Psoas muscle (tissue), 8 donors: ENCODE measurements around the gene CILP2. TPM values are rescaled to one million over a fixed set of nuclear protein-coding genes. Genes with fewer than 3 reads are reported as not detected.

Source experiments
- ATAC-seq, 4 donors: fragments of 200-7000 bp; cut with Tn5 transposase; one replicate each; pipeline ENCODE4 v1.9.1; 2020; ENCODE audit warnings: moderate library complexity in 3 of 4, mild to moderate bottlenecking in 2 of 4
- DNase-seq, 2 donors: peaks; one replicate each; pipeline ENCODE4 v3.0.0-alpha.2; 2020
- H3K27ac ChIP-seq: fragments of 200-600 bp; one replicate; pipeline ENCODE4 v1.8.0; 2022
- H3K27me3 ChIP-seq, 3 donors: fragments of 200-600 bp in 1 of 3; one replicate each; pipeline versions ENCODE4 v1.6.1 to v1.8.0; 2013 to 2022; ENCODE audit warnings: low read length in 2 of 3, mild to moderate bottlenecking in 2 of 3, moderate library complexity in 1 of 3; ENCODE audit not compliant: insufficient read depth in 3 of 3
- H3K36me3 ChIP-seq, 2 donors: fragments of 200-600 bp in 1 of 2; one replicate each; pipeline versions ENCODE4 v1.6.1 to v1.8.0; 2013 to 2022; ENCODE audit warnings: low read depth in 1 of 2, mild to moderate bottlenecking in 1 of 2, moderate library complexity in 1 of 2; ENCODE audit not compliant: insufficient read depth in 1 of 2
- H3K4me1 ChIP-seq: fragments of 200-600 bp; one replicate; pipeline ENCODE4 v1.8.0; 2022
- H3K4me3 ChIP-seq: fragments of 200-600 bp; one replicate; pipeline ENCODE4 v1.8.0; 2022; ENCODE audit warnings: mild to moderate bottlenecking
- H3K9me3 ChIP-seq: fragments of 200-600 bp; one replicate; pipeline ENCODE4 v1.8.0; 2022
- WGBS, 3 donors: extraction: QIAGEN DNeasy Blood & Tissue Kit; methylation state at CpG; one replicate each; pipeline versions ENCODE4 v1.1.6 to v1.1.7; 2013; 5-methylcytosine and 5-hydroxymethylcytosine counted together
- intact Hi-C, 2 donors: fragments of 100-400 bp; cut with DNase I; formaldehyde crosslinking; loops; one replicate each; pipeline versions ENCODE4 v1.11.0 to v1.14.2; 2022
- polyA plus RNA-seq, 3 donors: library from polyadenylated mRNA; stranded (reverse); fragments of 200-250 nt; gene quantifications; one replicate each; pipeline ENCODE4 v1.2.3, GENCODE V29; 2013
- total RNA-seq, 4 donors: library from RNA; stranded (reverse); fragmentation: NEBNext Ultra II Directional in 2 of 4; extraction: Animal tissue kit (Norgen Biotek cat#: 25700) in 2 of 4; gene quantifications; one replicate each; pipeline versions ENCODE4 v1.2.1 to v1.2.4, GENCODE V29; 2021 to 2023
- TF ChIP-seq, protein P1 (sequence below): fragments of 200-600 bp; IDR thresholded peaks from one replicate; pipeline ENCODE4 v1.8.0; 2022; ENCODE audit warnings: antibody characterized with exemption
- donor health status: healthy with polysubstance abuse.
- donor health status: DM: no; HTN: no; CAD: no; lungs with moderate emphysema.
- donor health status: Bipolar disorder and iron deficiency.
- donor health status: healthy.
- donor health status: DM: yes; HTN: yes; CAD: no.
- donor health status: DM: no; HTN: no; CAD: no.
- donor health status: DM: no; HTN: no; CAD: no.
- donor health status: DM: yes; HTN: yes; CAD: no.

CILP2 gene
- total and polyA plus RNA-seq, 7 donors, result 0.03 TPM; not detected in 6

DNA sequence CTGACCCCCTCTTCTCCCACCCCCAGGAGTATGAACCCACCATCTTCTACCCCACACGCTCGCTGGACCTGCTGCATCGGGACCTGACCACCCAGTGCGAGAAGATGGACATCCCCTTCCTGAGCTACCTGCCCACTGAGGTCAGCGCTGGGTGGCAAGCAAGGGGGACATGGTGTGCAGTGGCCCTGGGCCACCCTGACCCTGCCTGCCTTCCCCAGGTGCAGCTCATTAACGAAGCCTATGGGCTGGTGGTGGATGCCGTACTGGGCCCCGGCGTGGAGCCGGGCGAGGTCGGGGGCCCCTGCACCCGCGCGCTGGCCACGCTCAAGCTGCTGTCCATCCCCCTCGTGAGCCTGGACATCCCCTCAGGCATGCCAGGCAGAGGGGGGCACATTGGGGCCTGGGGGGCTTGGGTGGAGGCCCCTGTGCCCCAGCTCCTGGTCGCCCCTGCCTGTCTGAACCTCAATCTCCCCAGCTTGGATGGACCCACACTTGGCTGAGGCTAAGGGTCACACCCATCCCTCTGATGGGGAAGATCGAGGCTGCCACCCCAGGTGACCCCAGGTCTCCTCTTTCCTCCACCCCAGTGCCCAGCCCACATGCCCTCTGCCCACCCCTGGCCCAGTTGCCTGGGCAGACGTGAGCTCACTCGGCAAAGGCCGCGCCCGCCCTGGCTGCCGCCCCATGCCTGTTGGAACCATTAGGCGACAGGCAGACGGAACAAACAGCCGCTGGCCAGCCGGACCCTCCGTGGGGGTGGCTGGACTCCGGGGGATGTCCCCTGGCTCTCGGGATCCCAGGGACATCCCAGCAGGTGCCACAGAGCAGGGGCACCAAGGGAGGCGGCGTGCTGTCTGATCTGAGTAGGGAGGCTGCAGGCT, 2.5 kb upstream of the CILP2 start:
- no peak for ATAC-seq
- peaks cover 0 to 33% (median 26%) of the 10 kb centered on the region in 3 donors for H3K27me3 ChIP-seq
- WGBS, 3 donors, result 65 to 84% (median 75%) methylated on average over 24 to 34 of the region's 34 CpGs
- intact Hi-C loops, result no loop called here
- DNase-seq, result no peak
- H3K27ac ChIP-seq, result no peak overlapping the region
- H3K4me1 ChIP-seq, result peaks cover 13% of the 10 kb centered on the region
- no peak overlapping the region for H3K4me3 ChIP-seq
- H3K36me3 ChIP-seq, result no peaks in the 10 kb centered on the region
- H3K9me3 ChIP-seq, result no peaks in the 10 kb centered on the region
- TF ChIP-seq, protein P1, sequence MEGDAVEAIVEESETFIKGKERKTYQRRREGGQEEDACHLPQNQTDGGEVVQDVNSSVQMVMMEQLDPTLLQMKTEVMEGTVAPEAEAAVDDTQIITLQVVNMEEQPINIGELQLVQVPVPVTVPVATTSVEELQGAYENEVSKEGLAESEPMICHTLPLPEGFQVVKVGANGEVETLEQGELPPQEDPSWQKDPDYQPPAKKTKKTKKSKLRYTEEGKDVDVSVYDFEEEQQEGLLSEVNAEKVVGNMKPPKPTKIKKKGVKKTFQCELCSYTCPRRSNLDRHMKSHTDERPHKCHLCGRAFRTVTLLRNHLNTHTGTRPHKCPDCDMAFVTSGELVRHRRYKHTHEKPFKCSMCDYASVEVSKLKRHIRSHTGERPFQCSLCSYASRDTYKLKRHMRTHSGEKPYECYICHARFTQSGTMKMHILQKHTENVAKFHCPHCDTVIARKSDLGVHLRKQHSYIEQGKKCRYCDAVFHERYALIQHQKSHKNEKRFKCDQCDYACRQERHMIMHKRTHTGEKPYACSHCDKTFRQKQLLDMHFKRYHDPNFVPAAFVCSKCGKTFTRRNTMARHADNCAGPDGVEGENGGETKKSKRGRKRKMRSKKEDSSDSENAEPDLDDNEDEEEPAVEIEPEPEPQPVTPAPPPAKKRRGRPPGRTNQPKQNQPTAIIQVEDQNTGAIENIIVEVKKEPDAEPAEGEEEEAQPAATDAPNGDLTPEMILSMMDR, result no peak

DNA sequence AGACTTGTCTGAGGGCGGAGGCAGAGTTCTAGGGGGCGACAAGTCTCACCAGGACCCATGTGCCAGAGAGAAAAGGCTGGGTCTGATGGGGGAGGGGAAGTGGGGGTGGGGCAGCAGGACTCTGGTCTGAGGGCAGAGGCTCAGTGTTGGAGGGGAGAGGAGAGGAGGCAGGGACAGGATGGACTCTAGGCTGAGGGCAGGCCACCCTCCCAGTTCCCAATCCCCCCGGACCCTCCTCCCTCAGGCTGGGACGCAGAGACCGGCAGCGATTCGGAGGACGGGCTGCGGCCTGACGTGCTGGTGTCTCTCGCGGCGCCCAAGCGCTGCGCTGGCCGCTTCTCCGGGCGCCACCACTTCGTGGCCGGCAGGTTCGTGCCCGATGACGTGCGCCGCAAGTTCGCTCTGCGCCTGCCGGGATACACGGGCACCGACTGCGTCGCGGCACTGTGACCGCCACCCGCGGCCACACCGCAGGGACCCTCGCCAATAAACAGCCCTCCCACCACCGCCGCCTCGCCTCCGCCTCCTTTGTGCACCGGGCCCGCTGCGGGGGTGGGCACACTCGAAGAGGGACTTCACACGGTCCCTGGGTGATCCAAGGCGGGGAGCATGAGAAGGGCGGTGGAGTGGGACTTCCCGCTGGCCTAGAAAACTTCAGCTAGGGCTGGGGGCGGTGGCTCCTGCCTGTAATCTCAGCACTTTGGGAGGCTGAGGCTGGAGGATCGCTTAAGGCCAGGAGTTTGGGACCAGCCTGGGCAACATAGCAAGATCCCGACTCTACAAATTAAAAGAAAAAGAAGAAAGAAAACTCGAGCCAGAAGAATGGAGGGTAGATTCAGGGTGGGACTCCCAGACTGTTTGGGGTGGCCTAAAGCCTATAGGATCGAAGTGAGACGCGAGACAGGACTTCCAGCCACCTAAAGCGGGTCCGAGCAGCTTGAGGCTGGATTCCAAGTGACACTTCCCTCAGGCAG, 703 bp upstream of the CILP2 start:
- intact Hi-C loops, result no loop called here
- no peaks in the 10 kb centered on the region for H3K9me3 ChIP-seq
- WGBS, 3 donors, result 30 to 33% (median 30%) methylated on average over 40 to 59 of the region's 59 CpGs
- peaks cover 0 to 51% (median 35%) of the 10 kb centered on the region in 3 donors for H3K27me3 ChIP-seq
- ATAC-seq (no peak), DNase-seq (no peak)
- H3K36me3 ChIP-seq, result no peaks in the 10 kb centered on the region
- peaks cover 15% of the 10 kb centered on the region for H3K4me1 ChIP-seq
- H3K4me3 ChIP-seq, result peak overlapping the region; percentile 42
- TF ChIP-seq, protein P1, result no peak
- H3K27ac ChIP-seq, result no peak overlapping the region

- 17 to 28% (median 20%) methylated on average over 7 of the region's 7 CpGs for WGBS, 3 donors
- DNase-seq, result no peak
- TF ChIP-seq, protein P1, result no peak
- Histone ChIP-seq H3K9me3 (no peaks in the 10 kb centered on the region), H3K4me3 (no peak overlapping the region), H3K27me3 (peaks cover 0 to 65% (median 40%) of the 10 kb centered on the region in 3 donors), H3K36me3 (no peaks in the 10 kb centered on the region), H3K4me1 (peaks cover 12% of the 10 kb centered on the region), H3K27ac (no peak overlapping the region)
- ATAC-seq, result no peak
- intact Hi-C loops, result no loop called here
Observed at GRCh38 chr19:19538785-19539166, 711 bp downstream of the CILP2 start.

GRCh38 chr19:19539698-19540063, 1.6 kb downstream of the CILP2 start:
- Histone ChIP-seq H3K4me1 (peaks cover 12% of the 10 kb centered on the region), H3K36me3 (no peaks in the 10 kb centered on the region), H3K4me3 (no peak overlapping the region), H3K9me3 (no peaks in the 10 kb centered on the region), H3K27ac (no peak overlapping the region), H3K27me3 (peaks cover 0 to 67% (median 42%) of the 10 kb centered on the region in 3 donors)
- DNase-seq, result no peak
- TF ChIP-seq, protein P1, result no peak
- no peak for ATAC-seq
- WGBS, 3 donors, result 37 to 51% (median 47%) methylated on average over 19 of the region's 19 CpGs
- intact Hi-C loops, result no loop called here
